Stimulated activated CD8-positive, alpha-beta memory T cell treated with anti-CD3 and anti-CD28 coated beads, Interleukin-12 subunit alpha, Interleukin-12 subunit beta, amount 100 ng/mL, for 4 hours (primary cell): ENCODE data around the gene SULF2.

Experiments
- DNase-seq: peaks from one replicate; pipeline ENCODE4 v3.0.0-alpha.2; 2020; ENCODE audit warnings: low read depth

Gene SULF2

DNA sequence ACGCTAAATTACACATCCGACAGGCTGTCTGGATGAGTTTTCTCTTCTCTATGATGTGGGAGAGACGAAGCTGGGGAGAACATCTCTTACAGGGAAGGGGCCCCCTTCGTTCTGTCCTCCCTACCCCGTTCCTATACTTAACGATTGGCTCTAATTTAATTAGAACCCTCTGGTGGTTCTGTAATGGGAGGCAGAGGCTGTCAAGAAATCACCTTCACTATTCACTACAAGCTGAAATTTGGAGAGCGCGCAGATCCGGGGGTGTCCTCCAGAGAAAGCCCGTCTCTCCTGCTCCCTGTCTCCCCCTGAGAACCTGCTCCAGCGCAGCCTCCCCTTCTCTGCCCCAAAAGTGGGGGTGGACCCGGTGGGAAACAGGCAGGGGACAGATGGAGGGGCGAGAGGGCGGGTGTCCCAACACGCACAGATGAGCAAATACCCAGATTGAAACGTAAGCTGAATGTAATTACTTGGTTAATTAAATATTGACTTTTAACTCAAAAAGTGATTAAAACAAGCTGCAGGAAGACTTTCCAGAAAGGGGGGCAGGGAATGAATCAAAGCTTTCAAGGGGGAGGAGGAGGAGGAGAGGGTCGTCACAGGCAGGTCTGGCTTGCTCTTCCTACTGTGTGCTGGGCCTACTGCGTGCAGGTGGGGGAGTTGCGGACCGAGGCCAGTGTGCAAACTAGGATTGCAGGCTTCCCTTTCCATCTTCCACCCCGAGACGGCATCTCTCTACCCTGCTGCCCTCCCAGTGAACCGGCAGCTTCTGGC is 1.3 kb downstream of the SULF2 start:
- DNase-seq, result no peak

DNA sequence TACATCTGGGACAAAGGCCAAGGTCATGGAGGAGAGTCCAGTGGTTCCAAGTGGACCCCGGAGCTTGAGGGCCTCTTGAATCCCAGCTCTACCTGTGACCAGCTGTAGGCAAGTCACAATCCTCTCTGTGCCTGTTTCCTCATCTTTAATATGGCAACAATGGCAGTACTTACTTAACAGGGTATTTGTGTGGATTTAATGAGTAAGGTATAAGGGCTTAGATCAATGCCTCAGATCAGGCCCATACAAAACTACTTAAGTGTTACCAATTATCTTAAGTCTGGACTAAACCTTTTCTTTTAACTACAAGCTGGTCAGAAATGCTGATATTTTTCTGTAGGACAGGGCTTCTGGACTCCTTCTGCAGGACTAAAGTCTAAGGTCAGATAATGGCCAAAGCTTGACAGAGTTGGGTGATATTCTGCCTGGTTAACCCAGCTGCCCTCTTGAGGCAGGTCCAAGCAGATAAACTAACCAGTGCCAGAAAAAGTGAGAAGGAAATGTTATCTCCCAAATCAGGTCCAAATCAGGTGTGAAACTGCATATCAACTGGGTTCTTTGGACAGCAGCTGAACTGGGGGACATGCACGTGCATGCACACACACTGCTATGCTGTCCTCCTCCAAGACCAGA is 2.2 kb downstream of the SULF2 start:
- no peak for DNase-seq

DNA sequence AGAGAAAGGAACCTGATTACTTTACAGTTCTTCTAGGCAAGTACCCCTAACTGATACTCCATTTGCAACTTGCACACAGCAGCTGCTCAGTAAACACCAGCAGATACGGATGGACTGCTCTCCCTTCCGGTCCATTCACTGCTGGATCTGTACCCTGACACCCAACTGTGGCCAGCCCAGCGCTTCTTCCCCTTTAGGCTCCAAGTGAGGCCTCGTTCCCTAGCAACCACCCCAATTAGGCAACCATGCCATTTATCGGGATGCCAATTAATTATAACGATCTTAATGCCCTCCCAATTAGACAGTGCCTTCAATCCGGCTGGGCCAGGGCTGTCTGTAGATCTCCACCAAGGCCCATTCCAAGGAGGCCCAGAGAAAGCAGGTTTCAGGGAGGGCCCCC is 3.2 kb downstream of the SULF2 start:
- no peak for DNase-seq

DNA sequence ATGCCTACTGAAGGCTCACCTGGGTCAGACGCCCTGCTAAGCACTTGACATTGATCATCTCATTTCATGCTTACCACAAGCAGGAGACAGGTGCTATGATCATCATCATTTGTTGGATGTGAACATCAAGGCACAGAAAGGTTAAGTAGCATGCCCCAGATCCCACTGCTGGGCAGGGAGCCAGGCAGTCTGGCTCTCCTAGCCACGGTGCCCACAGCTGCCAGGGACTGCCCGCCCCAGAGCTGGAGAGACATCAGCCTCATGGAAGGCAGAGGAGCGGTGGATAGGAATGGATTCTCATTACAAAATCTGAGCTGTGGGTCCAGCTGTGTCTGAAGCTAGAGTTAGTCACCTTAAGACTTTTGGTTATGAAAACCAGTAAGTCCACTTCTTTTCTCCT is 3.6 kb downstream of the SULF2 start:
- DNase-seq, result no peak

DNA sequence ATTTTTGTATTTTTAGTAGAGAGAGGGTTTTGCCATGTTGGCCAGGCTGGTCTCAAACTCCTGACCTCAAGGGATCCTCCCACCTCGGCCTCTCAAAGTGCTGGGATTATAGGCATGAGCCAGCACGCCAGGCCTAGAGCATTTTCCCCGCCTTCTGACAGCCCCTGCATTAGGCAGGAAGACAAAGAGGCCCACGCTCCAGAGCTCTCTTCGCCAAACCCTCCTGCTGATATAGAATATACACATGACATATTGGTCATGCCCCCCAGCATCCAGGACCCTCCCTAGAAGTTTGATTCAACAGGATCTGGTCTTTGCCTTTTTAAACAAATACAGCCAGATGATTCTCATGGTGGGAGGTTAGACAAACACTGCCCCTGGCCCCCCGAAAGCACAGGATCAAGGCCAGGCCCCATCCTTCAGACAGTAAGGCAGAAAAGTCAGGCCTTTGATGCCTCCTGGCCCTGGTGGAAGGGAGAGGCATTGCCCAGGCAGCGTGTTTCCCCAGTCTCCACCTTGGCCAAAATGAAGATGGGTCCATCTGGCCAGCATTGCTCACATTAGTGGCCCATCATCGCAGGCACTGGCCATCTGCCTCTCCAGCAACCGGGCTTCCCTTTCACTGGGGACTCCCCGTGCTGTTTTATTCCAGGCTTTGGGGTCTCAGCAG is 4.4 kb downstream of the SULF2 start:
- DNase-seq, result no peak

DNA sequence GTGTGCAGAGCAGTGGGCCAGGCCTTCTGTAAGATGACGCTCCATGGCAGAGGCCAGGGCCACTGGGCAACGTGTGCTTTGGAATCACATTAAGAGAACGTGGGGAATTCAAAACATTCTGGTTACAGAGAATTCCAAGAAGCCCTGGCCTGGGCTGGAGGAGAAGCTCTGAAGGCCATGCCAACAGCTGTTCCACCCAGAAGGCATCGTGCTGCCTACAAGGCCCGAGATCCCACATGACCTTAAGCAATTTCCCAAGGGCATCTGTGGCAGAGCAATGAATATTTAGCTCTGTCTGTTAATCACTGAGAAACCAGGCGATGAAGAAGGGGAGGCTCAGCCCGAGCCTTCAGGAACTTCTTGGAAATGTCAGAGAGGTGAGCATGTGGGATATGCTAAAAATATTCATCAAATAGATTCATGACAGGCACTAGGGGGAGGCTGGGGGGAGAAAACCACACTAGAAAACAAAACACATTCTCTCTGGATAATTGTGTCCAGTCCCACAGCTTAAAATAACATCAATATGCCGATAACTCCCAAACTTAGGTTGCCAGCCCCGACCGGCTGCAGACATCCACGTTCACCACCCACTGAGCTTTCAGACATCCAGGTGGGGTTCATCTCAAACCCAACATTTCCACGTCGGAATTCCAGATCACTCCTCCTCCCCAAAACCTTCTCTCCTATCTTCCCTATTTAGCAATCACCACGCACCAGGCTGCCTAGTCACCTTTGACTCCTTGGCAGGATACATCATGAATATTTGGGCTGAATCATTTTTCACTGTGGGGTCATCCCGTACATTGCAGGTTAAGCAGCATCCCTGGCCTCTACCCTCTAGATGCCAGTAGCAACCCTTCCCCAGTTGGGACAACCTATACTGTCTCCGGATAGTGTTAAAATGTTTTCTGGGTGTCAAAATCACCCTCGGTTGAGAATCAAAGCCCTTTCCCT is 6.6 kb downstream of the SULF2 start:
- no peak for DNase-seq

DNA sequence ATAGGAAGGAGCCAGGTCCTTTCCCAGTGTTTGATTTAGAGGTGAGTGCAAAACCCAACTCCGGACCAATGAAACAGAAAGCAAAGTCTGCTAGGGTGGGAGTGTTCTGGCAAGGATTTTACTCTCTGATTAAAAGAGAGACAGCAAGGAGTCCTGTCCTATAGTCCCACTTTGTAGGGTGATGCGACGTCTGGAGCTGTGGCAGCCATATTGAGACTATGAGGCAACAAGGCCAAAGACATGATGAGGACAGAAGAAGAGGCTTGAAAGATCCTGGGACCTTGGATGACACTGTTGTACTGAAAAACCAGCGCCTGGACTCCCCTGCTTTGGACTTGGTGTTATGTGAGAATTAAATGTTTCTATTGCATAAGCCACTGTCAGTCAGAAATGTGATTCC is 8.1 kb downstream of the SULF2 start:
- DNase-seq, result no peak

DNA sequence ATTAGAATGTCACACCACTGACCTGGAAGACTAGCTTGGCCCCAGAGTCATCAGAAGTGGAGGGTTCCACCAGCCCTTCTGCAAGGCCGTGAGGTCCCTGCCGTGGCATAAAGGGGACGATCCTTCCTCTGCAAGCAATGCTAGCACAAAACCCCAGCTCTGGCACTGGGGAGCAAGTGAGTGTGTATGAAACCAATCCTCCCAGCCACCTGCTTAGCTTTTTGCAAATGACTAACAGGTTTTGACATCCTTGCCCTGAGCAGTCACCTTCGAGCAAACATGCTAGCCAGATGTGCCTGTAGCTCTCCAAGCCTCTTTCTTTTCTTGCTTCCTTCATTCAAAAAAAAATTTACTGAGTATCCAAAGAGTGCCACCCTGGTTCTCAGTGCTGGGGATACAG is 8.6 kb downstream of the SULF2 start:
- DNase-seq, result no peak

DNA sequence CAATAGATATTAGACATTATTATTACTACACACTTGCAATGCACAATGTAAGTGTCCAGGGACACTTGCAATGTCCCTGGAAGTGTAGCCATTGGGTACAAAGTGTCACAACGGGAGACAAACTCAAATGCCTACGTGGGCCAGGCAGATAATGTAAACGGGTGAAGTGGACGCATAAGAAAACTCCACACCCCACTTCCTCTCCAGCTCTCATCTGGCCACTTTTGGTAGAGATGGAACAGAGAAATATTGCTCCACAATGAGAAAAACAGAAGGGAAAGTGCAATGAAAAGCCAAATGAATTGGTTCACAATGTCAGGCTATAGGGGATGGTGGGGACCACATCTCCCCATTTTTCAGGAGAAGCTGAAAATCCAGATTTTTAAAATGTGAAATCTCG is 9.4 kb downstream of the SULF2 start:
- no peak for DNase-seq

DNA sequence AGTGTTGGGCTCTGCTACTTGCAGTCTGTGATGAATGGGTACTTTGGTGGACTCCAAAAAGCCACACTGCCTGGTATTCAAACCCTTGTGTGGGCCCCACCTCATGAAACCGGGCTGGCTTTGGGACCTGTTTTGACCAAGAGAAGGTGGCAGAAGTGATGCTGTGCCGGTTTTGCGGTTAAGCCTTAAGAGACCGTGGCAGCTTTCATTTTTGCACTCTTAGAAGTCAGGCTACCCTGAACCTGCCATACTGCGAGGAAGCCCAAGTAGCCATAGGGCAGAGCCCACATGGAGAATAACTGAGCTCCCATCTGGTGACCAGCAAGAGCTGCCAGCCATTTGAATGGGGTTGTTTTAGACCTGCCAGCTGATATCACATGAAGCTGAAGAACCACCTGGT is 10.2 kb downstream of the SULF2 start:
- no peak for DNase-seq

DNA sequence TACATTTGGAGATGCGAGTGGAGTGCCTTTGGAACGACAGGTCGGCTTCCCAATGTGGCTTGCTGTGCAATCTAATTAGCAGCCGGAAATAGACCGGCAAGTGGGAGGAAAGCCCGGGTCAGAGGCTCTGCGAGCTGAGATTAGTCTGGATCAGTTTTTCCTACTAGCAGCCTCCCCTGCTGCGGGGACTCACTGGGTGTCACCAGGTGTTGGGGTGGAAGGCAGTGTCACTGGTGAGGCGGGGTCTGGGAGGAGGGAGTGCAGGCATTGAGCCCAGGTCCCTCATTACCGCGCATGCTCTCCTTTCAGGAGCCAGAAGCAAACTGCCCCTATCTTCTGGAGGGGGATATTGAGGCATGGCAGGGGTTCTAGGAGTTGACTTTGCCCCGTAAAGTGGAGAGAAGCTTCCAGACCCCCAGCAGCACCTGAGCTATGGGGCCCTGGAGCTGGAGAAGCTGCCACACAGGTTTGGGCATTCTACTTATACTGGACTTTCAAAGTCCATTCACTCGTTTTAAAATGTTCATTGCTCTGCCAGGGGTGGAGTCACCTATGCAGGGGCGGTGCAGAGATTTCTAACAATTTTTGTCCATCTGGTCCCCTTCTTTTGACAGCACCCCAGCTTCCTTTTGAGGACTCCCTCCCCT is 11.0 kb downstream of the SULF2 start:
- no peak for DNase-seq

DNA sequence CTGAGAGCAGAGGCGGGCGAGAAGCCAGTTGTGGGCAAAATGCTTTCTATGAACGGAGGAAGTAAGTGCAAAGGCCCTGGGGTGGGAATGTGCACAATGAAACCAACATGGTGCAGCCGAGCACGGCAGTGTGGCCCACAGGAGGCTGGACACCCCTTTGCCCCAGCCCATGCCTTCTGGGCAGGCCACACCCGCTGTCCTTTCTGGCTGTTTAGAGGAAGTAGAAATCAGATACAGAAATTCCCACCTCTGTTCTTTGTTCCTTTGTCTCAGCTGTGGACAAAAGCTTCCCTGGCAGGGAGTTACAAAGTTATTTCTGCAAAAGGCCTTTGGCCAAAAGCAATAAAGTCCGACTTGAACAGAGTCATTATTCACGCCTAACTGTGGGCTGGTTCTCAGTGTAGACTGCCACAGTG is 11.9 kb downstream of the SULF2 start:
- DNase-seq, result no peak

DNA sequence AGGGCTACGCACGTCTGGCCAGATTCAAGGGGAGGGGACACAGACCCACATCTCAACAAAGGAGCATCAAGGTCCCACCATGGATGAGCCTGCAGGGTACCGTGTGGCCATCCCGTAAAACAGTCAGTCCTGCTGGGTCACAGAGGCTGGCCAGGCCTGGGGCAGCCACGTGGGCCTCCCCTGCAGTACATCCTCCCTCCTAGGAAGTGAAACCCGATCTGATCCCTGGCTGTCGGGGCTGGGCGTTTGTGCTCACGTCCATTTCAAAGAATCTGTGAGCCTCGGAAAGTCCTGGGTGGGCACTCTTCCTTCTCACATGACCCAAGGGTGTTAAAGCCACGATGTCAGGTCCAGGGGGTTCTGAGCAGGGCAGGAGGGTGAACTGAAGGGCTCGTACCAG is 14.3 kb downstream of the SULF2 start:
- no peak for DNase-seq

DNA sequence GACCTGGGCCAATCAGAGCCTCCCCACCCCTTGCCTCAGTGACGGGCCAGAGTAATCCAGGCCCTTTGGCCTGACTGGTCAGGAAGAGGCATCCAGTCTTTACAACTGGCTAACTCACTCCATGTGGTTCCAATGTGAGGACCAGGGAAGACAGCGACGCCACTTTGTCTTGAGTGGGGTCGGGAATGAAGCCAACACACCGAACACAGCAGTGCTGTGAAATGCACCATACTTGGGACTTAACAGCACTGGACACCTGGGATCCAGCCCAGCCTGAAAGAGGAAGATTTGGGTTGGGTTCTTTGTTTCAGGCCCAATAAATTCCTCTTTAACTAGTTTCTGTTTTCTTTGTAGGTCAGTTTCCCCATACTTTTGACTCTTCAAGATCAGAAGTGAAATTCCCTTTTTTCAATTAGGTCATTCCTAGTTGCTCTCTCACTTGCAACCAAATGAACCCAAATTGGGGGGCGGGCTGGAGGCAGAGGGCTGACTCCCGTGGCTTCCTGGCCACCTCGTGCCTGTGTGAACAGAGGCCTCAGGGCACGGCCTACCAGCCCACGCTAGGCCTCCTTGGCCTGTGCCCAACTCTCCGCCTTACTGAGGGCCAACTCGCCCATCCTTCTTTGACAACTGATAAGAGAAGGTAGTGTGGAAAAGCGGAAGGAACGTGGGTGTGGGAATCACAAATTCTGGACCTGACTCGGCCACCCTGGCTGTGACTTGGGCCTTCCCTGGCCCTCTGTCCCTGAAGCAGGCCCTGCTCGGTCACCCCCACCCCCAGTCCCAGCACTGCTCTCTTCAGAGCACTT is 17.1 kb downstream of the SULF2 start:
- DNase-seq, result no peak

DNA sequence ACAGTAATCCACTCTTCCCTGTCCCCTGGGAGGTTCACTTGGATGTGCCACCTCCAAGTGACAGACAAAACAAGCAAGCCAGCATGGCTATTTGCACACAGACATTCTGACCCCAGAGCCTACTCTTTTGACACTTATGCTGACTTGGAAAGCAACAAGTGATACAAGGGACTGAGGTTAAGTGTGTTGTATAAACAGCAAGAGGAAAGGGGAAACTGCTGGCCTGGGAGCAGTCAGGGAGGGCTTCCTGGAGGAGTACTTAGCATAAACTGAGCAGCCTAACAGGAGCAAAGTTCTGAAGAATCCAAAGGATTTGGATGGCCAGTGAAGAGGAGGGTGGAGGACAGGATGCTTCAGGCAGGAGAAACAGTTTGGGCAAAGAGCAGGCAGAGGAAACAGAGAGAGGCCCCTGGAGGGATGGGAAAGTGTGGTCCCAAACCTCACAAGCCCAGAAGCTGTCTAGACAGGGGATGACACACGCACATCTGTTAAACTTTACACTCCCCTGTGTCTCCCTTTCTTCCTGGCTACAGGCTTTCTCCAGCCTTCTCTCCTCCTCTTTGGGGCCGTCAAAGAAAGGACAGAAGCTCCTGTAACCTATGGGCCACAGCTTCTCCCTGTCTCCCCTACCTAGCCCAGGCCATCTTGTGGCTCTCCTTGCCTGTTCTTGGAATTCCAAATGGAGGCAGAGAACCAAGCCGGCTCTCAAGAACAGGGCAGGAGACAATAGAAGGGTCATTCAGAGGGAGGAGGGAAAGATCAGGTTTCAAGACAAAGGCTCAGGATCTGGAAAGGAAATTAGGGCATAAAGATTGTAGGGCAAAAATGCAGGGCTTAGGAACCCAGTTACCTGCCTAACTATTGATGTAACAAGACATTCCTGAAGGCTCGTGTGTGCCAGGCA is 19.3 kb downstream of the SULF2 start:
- DNase-seq, result no peak

DNA sequence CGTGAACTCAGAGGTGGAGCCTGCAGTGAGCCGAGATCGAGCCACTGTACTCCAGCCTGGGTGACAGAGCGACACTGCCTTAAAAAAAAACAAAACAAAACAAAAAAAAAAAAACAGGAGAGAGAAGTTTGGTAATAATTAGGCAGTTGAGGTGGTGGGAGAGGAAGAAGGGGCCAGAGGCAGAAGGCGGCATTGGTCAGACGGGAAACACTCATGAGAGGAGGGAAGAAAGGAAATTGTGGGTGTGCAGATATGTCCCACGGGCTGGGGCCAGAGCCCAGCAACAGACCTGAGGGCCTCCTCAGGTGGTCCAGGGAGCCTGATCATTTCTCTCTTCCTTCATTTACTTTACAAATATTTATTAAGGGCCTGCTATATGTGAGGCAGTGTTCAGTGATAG is 20.0 kb downstream of the SULF2 start:
- no peak for DNase-seq

DNA sequence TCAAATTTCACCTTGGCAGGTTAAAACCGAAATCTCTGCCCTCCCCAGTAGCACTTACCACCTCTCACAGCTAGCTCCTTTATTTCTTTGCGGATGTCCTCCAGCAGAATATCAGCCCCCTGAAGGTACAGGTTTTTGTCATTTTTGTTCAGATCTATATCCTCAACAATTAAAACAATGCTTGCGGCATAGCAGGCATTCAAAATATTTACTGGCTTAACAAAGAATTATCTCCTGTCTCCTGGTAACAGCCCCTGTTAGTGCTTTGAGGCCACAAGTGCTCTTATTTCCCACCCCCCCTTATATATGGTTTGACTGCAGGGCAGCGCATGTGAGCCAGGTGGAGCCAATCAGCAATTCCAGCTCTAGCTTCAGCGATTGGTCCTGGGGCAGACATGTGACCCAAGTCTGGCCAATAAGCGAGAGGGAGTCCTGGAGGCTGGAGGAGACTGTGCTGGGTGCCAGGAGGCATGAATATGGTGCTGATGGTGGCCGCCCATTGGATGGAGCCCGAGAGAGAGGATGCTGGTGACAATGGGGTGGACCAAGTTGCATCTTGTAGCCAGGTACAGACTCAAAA is 21.0 kb downstream of the SULF2 start:
- no peak for DNase-seq

DNA sequence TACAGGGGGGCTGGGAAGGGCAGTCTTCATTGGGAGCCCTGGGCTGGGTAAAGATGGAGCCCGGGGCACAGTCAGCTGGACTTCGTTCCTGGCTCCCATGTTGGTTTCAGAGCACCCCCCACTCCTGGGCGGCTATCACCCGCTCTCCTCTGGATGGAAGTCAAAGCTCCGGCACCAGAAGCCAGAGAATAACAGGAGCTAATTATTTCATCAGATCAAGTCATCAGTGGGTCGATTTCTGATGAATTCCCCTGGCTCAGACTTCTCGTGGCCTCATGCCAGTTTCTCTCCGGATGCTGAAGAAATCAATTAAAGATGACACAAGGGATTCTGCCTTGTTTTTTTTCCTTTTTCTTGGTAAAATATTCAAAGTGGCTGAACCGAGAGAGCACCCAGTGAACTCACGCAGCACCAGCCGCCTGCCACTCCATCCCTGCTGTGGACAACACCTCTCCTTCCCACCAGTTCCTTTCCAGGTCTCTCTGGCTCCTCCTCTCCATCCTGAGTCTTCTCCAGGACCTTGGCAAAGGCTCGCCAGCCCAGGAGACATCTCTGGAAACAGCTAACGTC is 22.5 kb downstream of the SULF2 start:
- DNase-seq, result no peak

DNA sequence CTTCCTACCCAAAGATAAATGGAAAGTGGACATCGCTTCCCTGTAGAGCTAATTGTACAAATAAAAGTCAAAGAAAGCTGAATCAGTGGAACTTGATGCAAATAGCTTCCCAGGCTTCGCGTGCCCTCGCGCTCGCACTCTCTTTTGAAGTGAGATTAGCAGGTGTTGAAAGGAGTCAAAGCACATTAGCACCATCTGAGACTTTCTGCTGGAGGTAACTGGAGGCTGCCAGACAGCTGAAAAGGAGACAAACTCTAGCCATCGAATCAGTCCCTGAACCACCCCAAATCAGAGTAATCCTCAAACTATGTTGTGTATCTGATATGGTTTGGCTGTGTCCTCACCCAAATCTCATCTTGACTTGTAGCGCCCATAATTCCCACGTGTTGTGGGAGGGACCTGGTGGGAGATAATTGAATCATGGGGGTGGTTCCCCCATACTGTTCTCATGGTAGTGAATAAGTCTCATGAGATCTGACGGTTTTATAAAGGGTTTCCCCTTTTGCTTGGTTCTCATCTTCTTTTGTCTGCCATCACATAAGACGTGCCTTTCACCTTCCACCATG is 23.7 kb downstream of the SULF2 start:
- DNase-seq, result no peak
